Measurements from ENCODE around the gene TMEM168. TPM values are rescaled to one million over a fixed set of nuclear protein-coding genes. Genes with fewer than 3 reads are reported as not detected.
A peak's percentile ranks its signal among the peaks of the same experiment; 100 is the strongest.

The TMEM168 gene
- total RNA-seq, 6 experiments from 2014 or later = 15.4 to 19.3 (median 18.0) TPM

DNA sequence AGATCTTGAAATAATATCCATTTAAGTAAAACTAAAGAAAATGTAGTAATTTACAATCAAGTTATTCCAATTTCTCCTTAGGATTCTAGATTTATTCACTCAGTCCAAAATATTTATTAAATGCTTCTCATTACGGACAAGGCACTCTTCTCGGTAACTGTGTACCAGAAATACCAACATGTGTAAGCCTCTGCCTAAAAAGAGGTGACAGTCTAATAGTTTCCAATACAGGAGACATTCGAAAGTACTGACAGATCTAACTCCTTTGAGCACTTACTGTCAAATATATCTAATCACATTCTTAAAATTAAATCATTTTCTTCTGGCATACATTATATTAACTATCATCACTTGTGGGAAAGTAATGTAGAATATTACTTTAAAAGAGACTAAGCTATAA lies 26.9 kb downstream of the TMEM168 start:
- TF ChIP-seq, protein P1, sequence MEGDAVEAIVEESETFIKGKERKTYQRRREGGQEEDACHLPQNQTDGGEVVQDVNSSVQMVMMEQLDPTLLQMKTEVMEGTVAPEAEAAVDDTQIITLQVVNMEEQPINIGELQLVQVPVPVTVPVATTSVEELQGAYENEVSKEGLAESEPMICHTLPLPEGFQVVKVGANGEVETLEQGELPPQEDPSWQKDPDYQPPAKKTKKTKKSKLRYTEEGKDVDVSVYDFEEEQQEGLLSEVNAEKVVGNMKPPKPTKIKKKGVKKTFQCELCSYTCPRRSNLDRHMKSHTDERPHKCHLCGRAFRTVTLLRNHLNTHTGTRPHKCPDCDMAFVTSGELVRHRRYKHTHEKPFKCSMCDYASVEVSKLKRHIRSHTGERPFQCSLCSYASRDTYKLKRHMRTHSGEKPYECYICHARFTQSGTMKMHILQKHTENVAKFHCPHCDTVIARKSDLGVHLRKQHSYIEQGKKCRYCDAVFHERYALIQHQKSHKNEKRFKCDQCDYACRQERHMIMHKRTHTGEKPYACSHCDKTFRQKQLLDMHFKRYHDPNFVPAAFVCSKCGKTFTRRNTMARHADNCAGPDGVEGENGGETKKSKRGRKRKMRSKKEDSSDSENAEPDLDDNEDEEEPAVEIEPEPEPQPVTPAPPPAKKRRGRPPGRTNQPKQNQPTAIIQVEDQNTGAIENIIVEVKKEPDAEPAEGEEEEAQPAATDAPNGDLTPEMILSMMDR (IDR thresholded peaks at IDR 0.05) = no peak
- peaks cover under 1% of the 10 kb centered on the region; the same call in 1 of the 2 replicates for H3K27me3 Mint-ChIP-seq (ENCODE audit: insufficient read depth)
- DNase-seq = no peak
- H3K36me3 Mint-ChIP-seq (ENCODE audit: low read depth) = peaks cover 8% of the 10 kb centered on the region
- no peaks in the 10 kb centered on the region for H3K4me1 Mint-ChIP-seq (ENCODE audit: low read depth)
- no peak overlapping the region for H3K27ac Mint-ChIP-seq
- H3K4me3 Mint-ChIP-seq = no peak overlapping the region
- no peaks in the 10 kb centered on the region for H3K9me3 Mint-ChIP-seq

DNA sequence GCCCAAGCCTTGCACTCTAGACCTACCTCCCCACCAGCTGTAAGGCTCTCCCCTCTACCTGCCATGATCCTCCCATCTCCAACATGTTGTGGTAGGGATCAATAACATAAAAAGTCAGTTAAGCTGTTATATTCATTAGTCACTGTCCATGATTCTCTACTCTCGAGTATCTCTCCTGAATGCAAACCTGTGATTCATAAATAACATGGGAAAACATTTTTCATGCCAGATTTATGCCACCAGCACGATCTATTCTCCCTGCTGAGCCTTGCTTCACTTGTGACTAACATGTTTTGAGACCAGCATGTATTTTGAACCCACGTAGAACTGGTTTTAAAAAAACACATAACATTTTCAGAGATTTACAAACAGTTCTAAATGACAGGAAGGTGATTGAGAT lies 30.3 kb downstream of the TMEM168 start:
- Mint-ChIP-seq H3K27ac (no peak overlapping the region), H3K4me3 (no peak overlapping the region), H3K27me3 (ENCODE audit: insufficient read depth) (peaks cover 1% of the 10 kb centered on the region; the same call in 1 of the 2 replicates), H3K4me1 (ENCODE audit: low read depth) (no peaks in the 10 kb centered on the region), H3K9me3 (no peaks in the 10 kb centered on the region), H3K36me3 (ENCODE audit: low read depth) (no peaks in the 10 kb centered on the region)
- DNase-seq = no peak
- TF ChIP-seq, protein P1 (IDR thresholded peaks at IDR 0.05) = no peak

DNA sequence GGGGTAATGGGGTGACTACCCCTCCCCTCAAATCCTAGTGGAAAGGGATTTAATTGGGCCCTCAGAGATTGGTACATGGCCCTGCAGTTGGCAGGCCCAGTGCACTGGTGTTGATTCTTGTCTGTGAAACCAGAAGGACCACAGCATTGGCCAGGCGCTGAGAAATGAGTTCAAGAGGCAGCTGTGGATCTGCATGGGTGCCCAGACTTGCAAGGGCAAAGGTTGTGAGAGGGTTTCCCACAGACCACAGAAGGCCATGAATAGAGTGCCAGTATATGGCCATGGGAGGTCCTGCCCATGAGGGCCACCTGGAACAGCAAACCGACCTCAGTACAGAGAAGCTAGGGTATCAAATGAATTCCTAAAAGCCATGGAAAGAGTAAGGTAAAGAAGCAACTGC lies 32.9 kb downstream of the TMEM168 start:
- no peaks in the 10 kb centered on the region for H3K4me1 Mint-ChIP-seq (ENCODE audit: low read depth)
- no peaks in the 10 kb centered on the region for H3K36me3 Mint-ChIP-seq (ENCODE audit: low read depth)
- H3K9me3 Mint-ChIP-seq = no peaks in the 10 kb centered on the region
- no peak overlapping the region for H3K4me3 Mint-ChIP-seq
- H3K27me3 Mint-ChIP-seq (ENCODE audit: insufficient read depth) = peaks cover 1% of the 10 kb centered on the region; the same call in 1 of the 2 replicates
- H3K27ac Mint-ChIP-seq = no peak overlapping the region
- TF ChIP-seq, protein P1 (IDR thresholded peaks at IDR 0.05) = no peak
- no peak for DNase-seq

DNA sequence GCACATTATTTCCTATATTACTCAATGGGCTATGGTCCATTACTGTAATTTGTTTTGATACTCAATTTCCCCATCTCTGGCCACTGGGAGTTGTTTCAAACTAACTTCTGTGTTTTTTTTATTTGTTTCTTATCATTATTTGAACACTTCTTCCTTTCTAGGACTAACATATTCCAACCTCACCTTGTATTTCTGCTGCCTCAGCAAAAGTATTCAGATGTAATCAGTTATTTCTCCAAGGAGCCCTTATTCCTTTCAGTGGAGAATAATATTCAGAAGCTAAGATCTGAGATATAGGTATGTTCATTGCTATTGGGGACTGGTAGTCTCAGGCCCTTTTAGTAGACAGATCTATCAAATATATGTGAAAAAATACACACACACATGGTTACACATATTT lies 36.9 kb downstream of the TMEM168 start:
- Mint-ChIP-seq H3K4me3 (no peak overlapping the region), H3K27me3 (ENCODE audit: insufficient read depth) (peaks cover 1% of the 10 kb centered on the region; the same call in 1 of the 2 replicates), H3K4me1 (ENCODE audit: low read depth) (peaks cover 4% of the 10 kb centered on the region), H3K27ac (no peak overlapping the region), H3K9me3 (no peaks in the 10 kb centered on the region), H3K36me3 (ENCODE audit: low read depth) (no peaks in the 10 kb centered on the region)
- TF ChIP-seq, protein P1 (IDR thresholded peaks at IDR 0.05) = no peak
- no peak for DNase-seq

DNA sequence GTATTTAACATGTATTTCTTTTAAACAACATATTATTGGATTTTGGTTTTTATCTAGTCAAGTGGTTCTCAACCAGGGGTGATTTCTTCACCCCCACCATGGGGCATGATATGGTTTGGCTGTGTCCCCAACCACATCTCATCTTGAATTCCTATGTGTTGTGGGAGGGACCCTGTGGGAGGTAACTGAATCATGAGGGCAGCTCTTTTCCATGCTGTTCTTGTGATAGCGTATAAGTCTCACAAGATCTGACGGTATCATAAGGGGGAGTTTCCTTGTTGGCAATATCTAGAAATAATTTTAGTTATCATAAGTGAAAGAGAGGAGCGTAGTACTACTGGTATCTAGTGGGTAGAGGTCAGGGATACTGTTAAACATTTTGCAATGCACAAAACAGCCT lies 37.6 kb downstream of the TMEM168 start:
- H3K4me1 Mint-ChIP-seq (ENCODE audit: low read depth) = peaks cover 8% of the 10 kb centered on the region
- no peaks in the 10 kb centered on the region for H3K36me3 Mint-ChIP-seq (ENCODE audit: low read depth)
- TF ChIP-seq, protein P1 (IDR thresholded peaks at IDR 0.05) = no peak
- no peak for DNase-seq
- no peaks in the 10 kb centered on the region for H3K27me3 Mint-ChIP-seq (ENCODE audit: insufficient read depth)
- H3K4me3 Mint-ChIP-seq = no peak overlapping the region
- 0 out of 2 replicates have a peak, but pooled peaks cover under 1% of the 10 kb centered on the region for H3K9me3 Mint-ChIP-seq
- no peak overlapping the region for H3K27ac Mint-ChIP-seq

DNA sequence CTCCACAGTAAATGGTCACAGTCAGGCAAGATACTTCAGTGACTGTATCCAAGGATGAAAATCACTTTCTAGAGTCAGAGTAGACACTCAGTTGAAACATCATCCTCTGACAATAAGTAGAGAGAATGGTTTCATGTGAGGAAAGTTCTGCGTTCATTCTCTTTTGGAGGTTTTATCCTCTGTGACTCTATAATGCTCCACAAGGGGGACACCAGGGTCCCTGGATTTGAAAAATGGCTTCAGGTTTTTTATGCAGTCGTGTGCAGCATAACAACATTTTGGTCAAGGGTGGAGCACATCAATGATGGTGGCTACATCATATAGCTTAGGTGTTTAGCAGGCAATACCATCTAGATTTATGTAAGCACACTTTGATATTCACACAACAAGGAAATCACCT lies 40.4 kb downstream of the TMEM168 start:
- Mint-ChIP-seq H3K27ac (no peak overlapping the region), H3K4me1 (ENCODE audit: low read depth) (peaks cover 8% of the 10 kb centered on the region), H3K9me3 (0 out of 2 replicates have a peak, but pooled peaks cover 4% of the 10 kb centered on the region), H3K4me3 (no peak overlapping the region), H3K27me3 (ENCODE audit: insufficient read depth) (no peaks in the 10 kb centered on the region), H3K36me3 (ENCODE audit: low read depth) (no peaks in the 10 kb centered on the region)
- TF ChIP-seq, protein P1 (IDR thresholded peaks at IDR 0.05) = peak; percentile 32
- DNase-seq = no peak
